Activated CD8-positive, alpha-beta T cell treated with anti-CD3 and anti-CD28 coated beads, Interleukin-2, amount 10 ng/mL, durations not matched to agents 7 days and 5 days (primary cell): Measurements from ENCODE around the gene FBRSL1. TPM values are rescaled to one million over a fixed set of nuclear protein-coding genes. Genes with fewer than 3 reads are reported as not detected.

Experiments used
- ATAC-seq: fragments of 150-1000 bp; cut with Tn5 transposase; one replicate; pipeline ENCODE4 v1.10.0; 2021; ENCODE audit warnings: moderate library complexity
- CTCF ChIA-PET: fragments of 350-600 bp; sonication (Branson Sonifier 250); formaldehyde crosslinking; loops from one replicate; lab custom pipeline; 2021; ENCODE audit warnings: antibody characterized with exemption; lab: Charles Lee
- POLR2A ChIA-PET: fragments of 350-600 bp; sonication (Branson Sonifier 250); formaldehyde crosslinking; loops from one replicate; lab custom pipeline; 2021; ENCODE audit warnings: antibody characterized with exemption; lab: Charles Lee
- DNase-seq: peaks from one replicate; pipeline ENCODE4 v3.0.0-alpha.2; 2020
- H3K27ac Mint-ChIP-seq: one replicate; pipeline ENCODE4 v1.8.0; 2021; ENCODE audit warnings: mild to moderate bottlenecking, mixed read lengths
- H3K27me3 Mint-ChIP-seq: one replicate; pipeline ENCODE4 v1.8.0; 2021; ENCODE audit warnings: low read depth, mixed read lengths
- H3K36me3 Mint-ChIP-seq: one replicate; pipeline ENCODE4 v1.8.0; 2021; ENCODE audit warnings: low read depth, mixed read lengths
- H3K4me1 Mint-ChIP-seq: one replicate; pipeline ENCODE4 v1.8.0; 2021; ENCODE audit warnings: low read depth, mixed read lengths
- H3K4me3 Mint-ChIP-seq: one replicate; pipeline ENCODE4 v1.8.0; 2021; ENCODE audit warnings: mild to moderate bottlenecking, mixed read lengths
- H3K9me3 Mint-ChIP-seq: one replicate; pipeline ENCODE4 v1.8.0; 2022; ENCODE audit warnings: mixed read lengths; ENCODE audit not compliant: insufficient read depth
- total RNA-seq, 2 experiments: library from RNA; stranded (reverse); gene quantifications; one replicate each; pipeline ENCODE4 v1.2.3, GENCODE V29; 2021

The FBRSL1 gene
- total RNA-seq, 2 experiments from 2014 or later: 51.2 to 58.5 TPM

- H3K9me3 Mint-ChIP-seq: no peaks in the 10 kb centered on the region
- DNase-seq (no peak), ATAC-seq (no peak)
- POLR2A ChIA-PET: no interaction called here
- peaks cover under 1% of the 10 kb centered on the region for H3K36me3 Mint-ChIP-seq
- H3K4me1 Mint-ChIP-seq: peaks cover 21% of the 10 kb centered on the region
- H3K4me3 Mint-ChIP-seq: no peak overlapping the region
- H3K27me3 Mint-ChIP-seq: no peaks in the 10 kb centered on the region
- CTCF ChIA-PET: no interaction called here
- H3K27ac Mint-ChIP-seq: no peak overlapping the region
These were observed 20.3 kb downstream of the FBRSL1 start for GRCh38 chr12:132510111-132510724.

GRCh38 chr12:132510746-132511477, 21.0 kb downstream of the FBRSL1 start:
- Mint-ChIP-seq H3K4me3 (no peak overlapping the region), H3K4me1 (peaks cover 15% of the 10 kb centered on the region), H3K9me3 (no peaks in the 10 kb centered on the region), H3K27ac (no peak overlapping the region), H3K27me3 (no peaks in the 10 kb centered on the region), H3K36me3 (peaks cover 4% of the 10 kb centered on the region)
- ATAC-seq (no peak), DNase-seq (no peak)
- POLR2A ChIA-PET: no interaction called here
- CTCF ChIA-PET: no interaction called here

GRCh38 chr12:132511516-132512196, 21.7 kb downstream of the FBRSL1 start:
- Mint-ChIP-seq H3K36me3 (peaks cover 4% of the 10 kb centered on the region), H3K4me1 (peaks cover 8% of the 10 kb centered on the region), H3K27me3 (no peaks in the 10 kb centered on the region), H3K4me3 (no peak overlapping the region), H3K27ac (no peak overlapping the region), H3K9me3 (no peaks in the 10 kb centered on the region)
- ChIA-PET POLR2A (no interaction called here), CTCF (no interaction called here)
- no peak for ATAC-seq
- DNase-seq: no peak

- Mint-ChIP-seq H3K27me3 (no peaks in the 10 kb centered on the region), H3K36me3 (peaks cover 6% of the 10 kb centered on the region), H3K4me1 (peaks cover under 1% of the 10 kb centered on the region), H3K27ac (no peak overlapping the region), H3K4me3 (no peak overlapping the region), H3K9me3 (no peaks in the 10 kb centered on the region)
- ATAC-seq: no peak
- DNase-seq: no peak
- ChIA-PET POLR2A (no interaction called here), CTCF (no interaction called here)
These were observed 22.5 kb downstream of the FBRSL1 start for GRCh38 chr12:132512197-132513069.

- Mint-ChIP-seq H3K36me3 (peaks cover 10% of the 10 kb centered on the region), H3K4me1 (no peaks in the 10 kb centered on the region), H3K9me3 (no peaks in the 10 kb centered on the region), H3K27ac (no peak overlapping the region), H3K4me3 (no peak overlapping the region), H3K27me3 (no peaks in the 10 kb centered on the region)
- ChIA-PET POLR2A (no interaction called here), CTCF (no interaction called here)
- ATAC-seq: no peak
- no peak for DNase-seq
These were observed 23.1 kb downstream of the FBRSL1 start for GRCh38 chr12:132513070-132513398.

GRCh38 chr12:132513458-132514135, 23.6 kb downstream of the FBRSL1 start:
- CTCF ChIA-PET: no interaction called here
- H3K4me3 Mint-ChIP-seq: no peak overlapping the region

GRCh38 chr12:132514216-132514820, 24.4 kb downstream of the FBRSL1 start:
- DNase-seq: no peak
- Mint-ChIP-seq H3K36me3 (peaks cover 23% of the 10 kb centered on the region), H3K4me3 (no peak overlapping the region), H3K4me1 (no peaks in the 10 kb centered on the region), H3K27ac (no peak overlapping the region), H3K9me3 (peaks cover 5% of the 10 kb centered on the region), H3K27me3 (no peaks in the 10 kb centered on the region)
- CTCF ChIA-PET: interaction anchor here (1.8 kb wide), 1 partner anchor 9 kb away, joined by 6 read pairs; no protein-coding TSS in a partner anchor
- no peak for ATAC-seq
- POLR2A ChIA-PET: interaction anchor here (1.2 kb wide), 1 partner anchor 26 kb away, joined by 3 read pairs; no protein-coding TSS in a partner anchor

More at GRCh38 chr12:132513458-132514135, 23.6 kb downstream of the FBRSL1 start:
- Mint-ChIP-seq H3K27me3 (no peaks in the 10 kb centered on the region), H3K4me1 (no peaks in the 10 kb centered on the region), H3K9me3 (no peaks in the 10 kb centered on the region), H3K27ac (no peak overlapping the region), H3K36me3 (peaks cover 16% of the 10 kb centered on the region)
- POLR2A ChIA-PET: no interaction called here
- ATAC-seq: no peak
- no peak for DNase-seq

GRCh38 chr12:132514838-132515237, 24.9 kb downstream of the FBRSL1 start:
- no peak overlapping the region for H3K4me3 Mint-ChIP-seq
- H3K9me3 Mint-ChIP-seq: peaks cover 5% of the 10 kb centered on the region
- H3K36me3 Mint-ChIP-seq: peaks cover 23% of the 10 kb centered on the region
- no peak overlapping the region for H3K27ac Mint-ChIP-seq
- ChIA-PET POLR2A (interaction anchor here (1.2 kb wide), 1 partner anchor 27 kb away, joined by 3 read pairs; no protein-coding TSS in a partner anchor), CTCF (interaction anchor here (1.8 kb wide), 1 partner anchor 9 kb away, joined by 6 read pairs; no protein-coding TSS in a partner anchor)
- H3K27me3 Mint-ChIP-seq: no peaks in the 10 kb centered on the region
- DNase-seq (no peak), ATAC-seq (no peak)
- H3K4me1 Mint-ChIP-seq: no peaks in the 10 kb centered on the region

GRCh38 chr12:132516095-132517012, 26.4 kb downstream of the FBRSL1 start:
- ATAC-seq (no peak), DNase-seq (no peak)
- Mint-ChIP-seq H3K9me3 (peaks cover 5% of the 10 kb centered on the region), H3K36me3 (peaks cover 23% of the 10 kb centered on the region), H3K4me3 (no peak overlapping the region), H3K4me1 (no peaks in the 10 kb centered on the region), H3K27me3 (no peaks in the 10 kb centered on the region), H3K27ac (peak overlapping the region; percentile 46)
- ChIA-PET POLR2A (interaction anchor here (0.6 kb wide), 1 partner anchor 324 kb away, joined by 3 read pairs; no protein-coding TSS in a partner anchor), CTCF (no interaction called here)
